ENCODE data around the gene SYMPK.

- TF ChIP-seq CTCF (IDR thresholded peaks at IDR 0.05 in 8 of 11, conservative IDR thresholded peaks at IDR 0.05 in 3 of 11) (no peak), POLR2A (IDR thresholded peaks at IDR 0.05) (no peak), POLR2AphosphoS5 (IDR thresholded peaks at IDR 0.05) (no peak)
Observed at GRCh38 chr19:45878043-45878794, 15.3 kb upstream of the SYMPK start.

Measured in spleen (tissue), 7 donors.